Fibroblast of mammary gland (primary cell): ENCODE results near the gene KCNJ9.

ENCODE experiments used
- DNase-seq: peaks from one replicate; pipeline ENCODE4 v3.0.0-alpha.2; 2010; ENCODE audit warnings: low read depth
- H3K4me3 ChIP-seq: 2 replicates; pipeline ENCODE4 v1.5.1; 2011; ENCODE audit warnings: low read depth, mild to moderate bottlenecking, low read length, moderate library complexity; ENCODE audit not compliant: control insufficient read depth
- CTCF ChIP-seq: conservative IDR thresholded peaks from 2 replicates; pipeline ENCODE4 v1.5.1; 2011; ENCODE audit warnings: low read depth, low read length, inconsistent platforms; ENCODE audit not compliant: control insufficient read depth, insufficient read depth

KCNJ9 gene

GRCh38 chr1:160115545-160116282 lies 34.4 kb downstream of the KCNJ9 start, which contains the start of gene ATP1A2:
Gene ATP1A2 (plus strand): TSS chr1:160115759. CDS start chr1:160115862, 103 bp downstream.
- no peak for TF ChIP-seq CTCF
- H3K4me3 ChIP-seq: no peak within 1 kb of the TSS
- no peak for DNase-seq

GRCh38 chr1:160116283-160117147 lies 35.2 kb downstream of the KCNJ9 start:
- TF ChIP-seq CTCF: no peak
- no peak overlapping the region for H3K4me3 ChIP-seq
- DNase-seq: peak; percentile 52

GRCh38 chr1:160117300-160117699 lies 36.0 kb downstream of the KCNJ9 start:
- no peak for DNase-seq
- no peak for TF ChIP-seq CTCF
- H3K4me3 ChIP-seq: no peak overlapping the region

- H3K4me3 ChIP-seq: no peak overlapping the region
- DNase-seq: peak; percentile 29
- no peak for TF ChIP-seq CTCF
Measured at GRCh38 chr1:160117709-160118183, 36.4 kb downstream of the KCNJ9 start.

- TF ChIP-seq CTCF: no peak
- H3K4me3 ChIP-seq: no peak overlapping the region
- no peak for DNase-seq
Measured at GRCh38 chr1:160118928-160119327, 37.6 kb downstream of the KCNJ9 start.

- no peak overlapping the region for H3K4me3 ChIP-seq
- no peak for TF ChIP-seq CTCF
- no peak for DNase-seq
Measured at GRCh38 chr1:160120797-160121196, 39.5 kb downstream of the KCNJ9 start.
